SK-N-MC (cell line): ENCODE measurements around the gene FADS3.
"Not testable (repeated sequence)": the region's sequence is repeated elsewhere in the genome, so short reads cannot be mapped to it uniquely, and the experiment has no call there.

Experiments
- EZH2 ChIP-seq: fragments of 200-600 bp; sonication (generic); IDR thresholded peaks from one replicate; pipeline ENCODE4 v1.6.1; 2017; ENCODE audit warnings: antibody characterized with exemption
- FOXP2 ChIP-seq: optimal IDR thresholded peaks from 2 replicates; pipeline ENCODE3; 2011; ENCODE audit warnings: mild to moderate bottlenecking, moderate library complexity; ENCODE audit not compliant: insufficient read depth; ENCODE audit errors: extremely low read length, control extremely low read depth
- POLR2AphosphoS5 ChIP-seq: IDR thresholded peaks from 2 replicates; pipeline ENCODE4 v1.6.1; 2012; ENCODE audit warnings: mild to moderate bottlenecking, low read depth, low read length, borderline replicate concordance

DNA sequence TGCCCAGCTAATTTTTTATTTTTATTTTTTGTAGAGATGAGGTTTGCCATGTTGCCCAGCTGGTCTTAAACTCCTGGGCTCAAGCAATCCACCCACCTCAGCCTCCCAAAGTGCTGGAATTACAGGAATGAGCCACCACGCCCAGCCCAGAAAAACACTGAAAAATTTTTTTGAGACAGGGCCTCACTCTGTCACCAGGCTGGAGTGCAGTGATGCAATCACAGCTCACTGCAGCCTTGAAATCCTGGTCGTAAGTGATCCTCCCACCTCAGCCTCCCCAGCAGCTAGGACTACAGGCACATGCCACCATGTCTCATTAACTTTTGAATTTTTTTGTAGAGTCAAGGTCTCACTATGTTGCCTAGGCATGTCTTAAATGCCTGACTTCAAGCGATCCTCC is 9.1 kb downstream of the FADS3 start:
- not testable (repeated sequence) for TF ChIP-seq EZH2, POLR2AphosphoS5, FOXP2
